ENCODE data around the gene PPP3R1.
"Not testable (repeated sequence)": the region's sequence is repeated elsewhere in the genome, so short reads cannot be mapped to it uniquely, and the experiment has no call there.

PPP3R1 gene

GRCh38 chr2:68185541-68186164 is 66.7 kb downstream of the PPP3R1 start:
- DNase-seq = peak; percentile 81

GRCh38 chr2:68182902-68183301 is 69.4 kb downstream of the PPP3R1 start:
- no peak for DNase-seq

GRCh38 chr2:68178954-68179627 is 73.2 kb downstream of the PPP3R1 start:
- no peak for DNase-seq

- DNase-seq = no peak
Measured at GRCh38 chr2:68178432-68178831, 73.9 kb downstream of the PPP3R1 start.

GRCh38 chr2:68177541-68177940 is 74.8 kb downstream of the PPP3R1 start:
- DNase-seq = no peak

- no peak for DNase-seq
Measured at GRCh38 chr2:68176657-68177056, 75.7 kb downstream of the PPP3R1 start.

DNA sequence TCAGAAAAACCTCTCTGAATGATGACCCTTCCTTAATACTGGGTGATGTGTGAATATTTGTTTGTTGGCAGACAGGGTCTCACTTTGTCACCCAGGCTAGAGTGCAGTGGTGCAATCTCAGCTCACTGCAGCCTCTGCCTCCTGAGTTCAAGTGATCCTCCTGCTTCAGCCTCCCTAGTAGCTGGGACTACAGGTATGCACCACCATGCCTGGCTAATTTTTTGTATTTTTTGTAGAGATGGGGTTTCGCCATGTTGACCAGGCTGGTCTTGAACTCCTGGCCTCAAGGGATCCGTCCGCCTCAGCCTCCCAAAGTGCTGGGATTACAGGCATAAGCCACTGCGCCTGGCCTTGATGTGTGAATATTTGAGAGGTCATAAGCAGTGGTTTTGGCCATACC is 77.1 kb downstream of the PPP3R1 start:
- not testable (repeated sequence) for DNase-seq

DNA sequence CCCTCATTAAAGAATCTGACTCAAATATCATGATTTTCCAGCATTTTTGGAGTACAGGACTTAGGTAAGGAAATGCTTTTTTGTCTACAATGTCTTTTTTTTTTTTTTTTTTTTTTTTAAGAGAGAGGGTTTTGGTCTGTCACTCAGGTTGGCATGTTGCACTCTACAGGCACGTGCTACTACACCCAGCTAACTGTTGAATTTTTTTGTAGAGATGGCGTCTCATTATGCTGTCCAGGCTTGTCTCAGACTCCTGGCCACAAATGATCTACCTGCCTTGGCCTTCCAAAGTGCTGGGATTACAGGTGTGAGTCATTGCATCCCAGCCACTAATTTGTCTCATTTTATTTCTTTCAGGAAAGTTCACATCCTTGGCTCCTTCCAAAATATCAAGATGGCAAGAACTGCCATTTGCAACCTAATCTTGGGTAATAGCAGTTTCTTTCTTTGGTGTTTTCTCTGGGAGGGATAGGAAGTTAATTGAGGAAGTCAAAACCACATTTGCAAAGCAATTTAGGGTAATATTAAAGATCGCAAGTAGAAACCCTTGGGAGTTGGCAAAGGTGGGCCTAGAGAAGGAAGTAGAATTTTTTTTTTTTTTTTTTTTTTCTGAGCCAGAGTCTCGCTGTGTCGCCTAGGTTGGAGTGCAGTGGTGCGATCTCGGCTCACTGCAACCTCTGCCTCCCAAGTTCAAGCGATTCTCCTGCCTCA is 79.2 kb downstream of the PPP3R1 start:
- no peak for DNase-seq

GRCh38 chr2:68172521-68172920 is 79.8 kb downstream of the PPP3R1 start:
- no peak for DNase-seq

- no peak for DNase-seq
Measured at GRCh38 chr2:68171684-68172083, 80.6 kb downstream of the PPP3R1 start.

DNA sequence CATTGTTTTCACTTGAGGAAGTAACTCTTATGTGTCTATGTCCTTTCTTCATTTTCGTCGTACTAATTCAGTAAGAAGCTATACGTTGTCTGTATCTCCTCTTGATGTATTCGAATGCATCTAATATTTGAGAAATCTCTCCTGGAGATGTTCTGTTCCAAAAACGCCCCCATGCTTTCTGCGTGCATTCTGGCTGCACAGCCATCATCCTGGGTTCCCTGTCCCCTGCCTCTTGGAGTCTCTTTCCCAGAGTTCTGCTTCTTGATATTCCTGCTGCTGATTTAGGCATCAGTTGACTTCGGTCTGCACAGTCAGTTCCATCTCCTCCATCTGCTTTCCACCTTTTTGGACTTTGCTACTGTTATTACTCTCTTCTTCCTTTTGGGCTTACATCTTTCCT is 81.2 kb downstream of the PPP3R1 start:
- DNase-seq = no peak

- no peak for DNase-seq
Measured at GRCh38 chr2:68169308-68169707, 83.0 kb downstream of the PPP3R1 start.

- DNase-seq = no peak
Measured at GRCh38 chr2:68167186-68167585, 85.1 kb downstream of the PPP3R1 start.

GRCh38 chr2:68163641-68164040 is 88.7 kb downstream of the PPP3R1 start:
- DNase-seq = no peak

DNA sequence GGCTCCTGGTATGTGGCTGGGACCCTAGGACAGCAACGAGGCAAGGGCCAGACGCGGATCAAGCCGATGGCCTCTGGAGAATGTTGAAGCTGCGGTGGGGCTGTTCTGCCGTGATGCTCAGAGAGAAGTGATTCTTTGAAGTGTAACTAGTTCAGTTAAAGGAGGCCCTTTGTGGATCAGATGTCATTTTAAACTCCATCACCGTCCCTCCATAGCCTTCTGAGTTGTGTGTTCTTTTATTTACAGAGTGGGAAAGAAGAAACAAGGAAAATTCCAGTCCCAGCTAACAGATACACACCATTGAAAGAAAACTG is 94.2 kb downstream of the PPP3R1 start:
- DNase-seq = no peak

- peak; percentile 98 for DNase-seq
Measured at GRCh38 chr2:68157402-68158133, 94.8 kb downstream of the PPP3R1 start, which contains the start of gene PNO1. TSS of gene PNO1 (plus strand) at chr2:68157888. CDS start at chr2:68157935, 47 bp downstream.

- DNase-seq = no peak
Measured at GRCh38 chr2:68157002-68157401, 95.3 kb downstream of the PPP3R1 start.

GRCh38 chr2:68156419-68156818 is 95.9 kb downstream of the PPP3R1 start:
- DNase-seq = no peak

DNA sequence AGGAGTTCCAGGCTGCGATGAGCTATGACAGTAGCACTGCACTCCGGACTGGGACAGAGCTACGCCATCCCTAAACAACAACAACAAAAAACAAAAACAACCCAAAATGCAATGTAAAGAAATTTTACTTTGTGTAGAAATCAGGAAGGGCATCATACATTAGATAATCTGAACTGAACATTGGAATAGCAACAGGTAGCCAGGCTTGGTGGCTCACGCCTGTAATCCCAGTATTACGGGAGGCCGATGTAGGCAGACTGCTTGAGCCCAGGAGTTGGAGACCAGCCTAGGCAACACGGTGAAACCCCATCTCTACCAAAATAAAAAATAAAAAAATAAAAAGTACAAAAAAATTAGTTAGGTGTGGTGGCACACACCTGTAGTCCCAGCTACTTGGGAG is 96.7 kb downstream of the PPP3R1 start:
- no peak for DNase-seq

DNA sequence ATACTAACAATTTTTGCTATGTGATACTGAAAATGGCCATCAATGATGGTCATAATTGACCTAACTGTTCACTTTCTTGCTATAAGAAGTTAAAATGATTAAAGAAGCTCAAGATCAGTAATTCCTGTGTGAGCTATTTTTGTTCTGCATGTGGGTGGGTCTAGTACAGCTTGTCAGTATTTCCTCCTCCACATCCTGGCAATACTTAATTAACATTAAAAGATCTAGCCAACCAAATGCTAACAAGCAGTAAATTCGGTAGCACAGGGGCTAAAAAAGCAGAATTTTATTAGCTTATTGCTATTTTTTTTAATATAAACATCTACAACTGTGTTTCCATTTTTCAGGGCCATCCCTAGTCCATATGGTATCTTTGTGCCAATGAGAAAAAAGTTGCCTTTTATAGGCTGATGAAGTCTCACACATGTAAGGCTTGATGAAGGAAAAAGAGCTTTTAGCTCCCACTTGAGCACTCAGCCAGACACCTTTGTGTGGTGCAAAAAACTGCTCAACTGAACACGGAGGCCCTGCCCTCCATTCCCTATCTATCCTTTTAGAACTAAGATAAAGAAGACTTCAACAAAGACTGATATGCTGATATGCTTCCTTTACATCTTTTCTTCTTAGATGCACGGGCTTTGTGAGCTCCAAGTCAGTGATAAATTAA is 99.5 kb downstream of the PPP3R1 start:
- no peak for DNase-seq

DNA sequence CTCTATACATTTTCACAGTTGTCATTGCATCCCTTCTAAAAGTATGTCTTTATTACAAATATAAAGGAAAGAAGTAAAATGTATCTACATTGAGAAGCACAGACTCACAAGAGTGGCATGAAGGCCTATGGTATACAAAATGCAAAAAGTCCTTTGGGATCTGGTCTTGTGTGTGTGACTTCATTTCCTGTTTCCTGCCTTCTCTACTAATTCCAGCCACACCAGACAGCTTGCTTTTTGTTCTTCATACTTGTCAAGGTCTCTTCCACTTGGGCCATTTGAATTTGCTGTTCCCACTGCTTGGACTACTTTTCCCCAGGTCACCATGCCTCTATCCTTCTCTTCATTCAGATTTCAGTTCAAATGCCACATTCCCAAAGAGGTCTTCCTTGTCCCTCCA is 101.3 kb downstream of the PPP3R1 start:
- DNase-seq = no peak

DNA sequence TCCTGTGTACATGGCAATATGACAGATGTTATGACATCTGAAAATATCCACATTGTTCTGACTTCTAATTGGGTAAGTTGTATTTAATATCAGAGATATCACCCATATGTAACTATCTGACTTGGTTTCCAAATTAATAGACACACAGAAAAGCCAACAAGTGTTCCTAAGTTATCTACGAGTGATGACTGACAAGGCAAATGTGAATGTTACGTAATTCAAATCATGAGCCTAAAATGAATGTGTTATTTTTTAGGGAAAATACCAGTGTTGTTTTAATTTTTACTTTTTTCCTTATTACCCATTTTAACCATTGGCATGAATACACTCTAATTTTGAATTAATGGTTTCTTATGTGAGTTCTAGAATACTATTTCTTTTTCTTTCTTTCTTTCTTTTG is 110.5 kb downstream of the PPP3R1 start:
- no peak for DNase-seq
